WTC11 (cell line): ENCODE results near the gene KCND2. TPM values are rescaled to one million over a fixed set of nuclear protein-coding genes. Genes with fewer than 3 reads are reported as not detected.

ENCODE experiments used
- ATAC-seq: fragments of 200-7000 bp; cut with Tn5 transposase; 2 replicates; pipeline ENCODE4 v1.10.0; 2021; ENCODE audit warnings: mild to moderate bottlenecking, moderate library complexity
- CTCF ChIA-PET: fragments of 300-600 bp; sonication (Branson Sonifier 250); formaldehyde crosslinking; loops from one replicate; lab custom pipeline; 2021; ENCODE audit warnings: antibody characterized with exemption; lab: Charles Lee
- POLR2A ChIA-PET: fragments of 350-600 bp; sonication (Branson Sonifier 250); formaldehyde crosslinking; loops from one replicate; lab custom pipeline; 2021; ENCODE audit warnings: antibody characterized with exemption; lab: Charles Lee
- DNase-seq: peaks from one replicate; pipeline ENCODE4 v3.0.0; 2021; ENCODE audit warnings: low spot score
- H3K27ac Mint-ChIP-seq: 2 replicates; pipeline ENCODE4 v1.8.0; 2021; ENCODE audit warnings: mixed read lengths
- H3K27me3 Mint-ChIP-seq: 2 replicates; pipeline ENCODE4 v1.8.0; 2021; ENCODE audit warnings: low read depth, mild to moderate bottlenecking, moderate library complexity, mixed read lengths
- H3K36me3 Mint-ChIP-seq: 2 replicates; pipeline ENCODE4 v1.8.0; 2021; ENCODE audit warnings: mixed read lengths
- H3K4me1 Mint-ChIP-seq: 2 replicates; pipeline ENCODE4 v1.8.0; 2022; ENCODE audit warnings: mixed read lengths
- H3K4me3 Mint-ChIP-seq: 2 replicates; pipeline ENCODE4 v1.8.0; 2021; ENCODE audit warnings: mild to moderate bottlenecking, moderate library complexity, mixed read lengths
- H3K9me3 Mint-ChIP-seq: 2 replicates; pipeline ENCODE4 v1.8.0; 2021; ENCODE audit warnings: mixed read lengths
- ATF1 ChIP-seq: sonication (generic); formaldehyde crosslinking; IDR thresholded peaks from 2 replicates; pipeline ENCODE4 v1.8.1; 2023; ENCODE audit warnings: mild to moderate bottlenecking, moderate library complexity, missing genetic modification reagents
- CBFB ChIP-seq: sonication (generic); formaldehyde crosslinking; IDR thresholded peaks from 2 replicates; pipeline ENCODE4 v1.8.1; 2022; ENCODE audit warnings: mild to moderate bottlenecking, low read depth, missing genetic modification reagents
- EMX1 ChIP-seq: fragments of 250-450 bp; sonication (Bioruptor Pico); IDR thresholded peaks from 2 replicates; pipeline ENCODE4 v1.8.0; 2021; ENCODE audit warnings: mild to moderate bottlenecking
- FOXJ3 ChIP-seq: sonication (generic); formaldehyde crosslinking; IDR thresholded peaks from 2 replicates; pipeline ENCODE4 v1.9.0; 2021; ENCODE audit warnings: missing genetic modification reagents, mild to moderate bottlenecking, borderline replicate concordance
- GABPB1 ChIP-seq: sonication (generic); formaldehyde crosslinking; IDR thresholded peaks from 2 replicates; pipeline ENCODE4 v1.8.1; 2023; ENCODE audit warnings: mild to moderate bottlenecking, missing genetic modification reagents
- GRHL2 ChIP-seq: fragments of 250-450 bp; sonication (Bioruptor Pico); IDR thresholded peaks from 2 replicates; pipeline ENCODE4 v1.8.0; 2022; ENCODE audit warnings: mild to moderate bottlenecking, moderate library complexity; ENCODE audit not compliant: insufficient replicate concordance, severe bottlenecking
- GTF2I ChIP-seq: fragments of 250-450 bp; sonication (Bioruptor Pico); conservative IDR thresholded peaks from 2 replicates; pipeline ENCODE4 v1.4.0; 2021; ENCODE audit warnings: mild to moderate bottlenecking
- MYBL2 ChIP-seq: sonication (generic); formaldehyde crosslinking; IDR thresholded peaks from 2 replicates; pipeline ENCODE4 v1.8.1; 2023; ENCODE audit warnings: mild to moderate bottlenecking, moderate library complexity, missing genetic modification reagents
- PRRX2 ChIP-seq: fragments of 250-450 bp; sonication (Bioruptor Pico); IDR thresholded peaks from 2 replicates; pipeline ENCODE4 v1.8.0; 2021; ENCODE audit warnings: mild to moderate bottlenecking
- SMAD3 ChIP-seq: sonication (generic); formaldehyde crosslinking; IDR thresholded peaks from 2 replicates; pipeline ENCODE4 v1.8.0; 2022; ENCODE audit warnings: missing genetic modification reagents, mild to moderate bottlenecking, borderline replicate concordance
- SMAD4 ChIP-seq: sonication (generic); formaldehyde crosslinking; IDR thresholded peaks from 2 replicates; pipeline ENCODE4 v1.8.0; 2022; ENCODE audit warnings: mild to moderate bottlenecking, missing genetic modification reagents
- SP1 ChIP-seq: sonication (generic); formaldehyde crosslinking; conservative IDR thresholded peaks from 2 replicates; pipeline ENCODE4 v1.8.1; 2022; ENCODE audit warnings: missing genetic modification reagents
- TCF7 ChIP-seq: sonication (generic); formaldehyde crosslinking; IDR thresholded peaks from 2 replicates; pipeline ENCODE4 v1.8.0; 2022; ENCODE audit warnings: mild to moderate bottlenecking, low read depth, missing genetic modification reagents, moderate library complexity
- ZBTB43 ChIP-seq: sonication (generic); formaldehyde crosslinking; IDR thresholded peaks from 2 replicates; pipeline ENCODE4 v1.8.1; 2023; ENCODE audit warnings: mild to moderate bottlenecking, missing genetic modification reagents
- ZNF219 ChIP-seq: sonication (generic); formaldehyde crosslinking; IDR thresholded peaks from 2 replicates; pipeline ENCODE4 v1.8.0; 2023; ENCODE audit warnings: missing genetic modification reagents, mild to moderate bottlenecking, borderline replicate concordance
- ZNF281 ChIP-seq: sonication (generic); formaldehyde crosslinking; IDR thresholded peaks from 2 replicates; pipeline ENCODE4 v1.8.0; 2023; ENCODE audit warnings: mild to moderate bottlenecking, missing genetic modification reagents
- ZNF396 ChIP-seq: fragments of 250-450 bp; sonication (Bioruptor Pico); IDR thresholded peaks from 2 replicates; pipeline ENCODE4 v1.8.0; 2021; ENCODE audit warnings: mild to moderate bottlenecking, moderate library complexity, borderline replicate concordance
- ZNF671 ChIP-seq: fragments of 250-450 bp; sonication (Bioruptor Pico); IDR thresholded peaks from 2 replicates; pipeline ENCODE4 v1.8.0; 2021; ENCODE audit warnings: mild to moderate bottlenecking
- total RNA-seq: library from RNA; stranded (reverse); gene quantifications from 3 replicates; pipeline ENCODE4 v1.2.3, GENCODE V29; 2021
- TF ChIP-seq, protein P1 (sequence below): sonication (generic); formaldehyde crosslinking; IDR thresholded peaks from 2 replicates; pipeline ENCODE4 v1.8.1; 2023; ENCODE audit warnings: mild to moderate bottlenecking, missing genetic modification reagents, moderate library complexity
- TF ChIP-seq, protein P2 (sequence below): sonication (generic); formaldehyde crosslinking; IDR thresholded peaks from 2 replicates; pipeline ENCODE4 v1.8.1; 2022; ENCODE audit warnings: mild to moderate bottlenecking, moderate library complexity, missing genetic modification reagents
- TF ChIP-seq, protein P3 (sequence below): sonication (generic); formaldehyde crosslinking; IDR thresholded peaks from 2 replicates; pipeline ENCODE4 v1.8.1; 2022; ENCODE audit warnings: missing genetic modification reagents, borderline replicate concordance
- TF ChIP-seq, protein P4 (sequence below): fragments of 250-450 bp; sonication (Bioruptor Pico); IDR thresholded peaks from 2 replicates; pipeline ENCODE4 v1.8.0; 2021; ENCODE audit warnings: mild to moderate bottlenecking

Gene KCND2
- total RNA-seq, 1 experiment from 2014 or later = 4.6 TPM

DNA sequence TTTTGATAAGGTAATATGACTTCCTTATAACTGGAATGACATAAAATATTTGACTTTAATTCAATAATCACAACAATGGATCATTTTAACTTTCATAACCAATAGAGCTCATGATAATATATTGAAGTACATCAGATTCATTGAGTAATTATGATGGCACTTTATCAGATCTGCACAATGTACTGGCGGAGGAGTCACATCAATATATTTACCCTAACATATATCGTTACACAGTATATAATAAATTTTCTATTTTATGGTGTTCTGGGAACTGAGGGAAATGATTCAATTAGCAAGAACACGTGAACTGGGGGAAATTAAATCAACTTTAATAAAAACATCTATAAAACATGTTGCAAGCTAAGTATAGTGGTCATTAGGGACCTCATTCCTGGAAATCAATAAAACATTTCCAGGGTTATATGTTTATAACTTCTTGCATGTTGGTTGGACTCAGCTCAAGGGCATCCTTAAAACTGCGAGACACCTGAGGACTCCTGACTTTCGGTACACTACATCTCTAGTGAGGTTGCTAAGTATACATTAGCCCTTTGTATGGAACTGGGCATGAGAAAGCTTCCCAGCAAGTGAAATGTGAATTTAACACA is 254.0 kb downstream of the KCND2 start (continued):
- TF ChIP-seq ZNF281 (CRISPR knock-in tag) (no peak), ZNF671 (no peak), MYBL2 (no peak), SP1 (CRISPR knock-in tag) (no peak)

DNA sequence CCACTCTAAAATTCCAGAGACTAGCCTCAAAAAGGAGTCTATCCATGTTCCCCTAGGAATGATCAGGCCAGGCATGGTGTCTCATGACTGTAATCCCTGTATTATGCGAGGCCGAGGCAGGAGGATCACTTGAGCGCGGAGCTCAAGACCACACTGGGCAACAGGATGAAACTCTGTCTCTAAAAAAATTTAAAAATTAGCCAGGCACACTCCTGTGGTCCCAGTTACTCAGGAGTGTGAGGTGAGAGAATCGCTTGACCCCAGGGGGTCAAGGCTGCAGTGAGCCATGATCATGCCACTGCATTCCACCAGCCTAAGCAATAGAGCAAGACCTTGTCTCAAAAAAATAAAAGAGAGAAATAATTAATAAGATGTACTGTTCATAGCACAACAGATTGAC is 256.8 kb downstream of the KCND2 start:
- TF ChIP-seq ZNF396 (CRISPR knock-in tag) = no peak
- TF ChIP-seq ZNF219 (CRISPR knock-in tag) = no peak
- TF ChIP-seq, protein P1, sequence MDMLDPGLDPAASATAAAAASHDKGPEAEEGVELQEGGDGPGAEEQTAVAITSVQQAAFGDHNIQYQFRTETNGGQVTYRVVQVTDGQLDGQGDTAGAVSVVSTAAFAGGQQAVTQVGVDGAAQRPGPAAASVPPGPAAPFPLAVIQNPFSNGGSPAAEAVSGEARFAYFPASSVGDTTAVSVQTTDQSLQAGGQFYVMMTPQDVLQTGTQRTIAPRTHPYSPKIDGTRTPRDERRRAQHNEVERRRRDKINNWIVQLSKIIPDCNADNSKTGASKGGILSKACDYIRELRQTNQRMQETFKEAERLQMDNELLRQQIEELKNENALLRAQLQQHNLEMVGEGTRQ (CRISPR knock-in tag) = no peak
- TF ChIP-seq GABPB1 = no peak
- no peak for TF ChIP-seq PRRX2 (CRISPR knock-in tag)
- TF ChIP-seq, protein P2, sequence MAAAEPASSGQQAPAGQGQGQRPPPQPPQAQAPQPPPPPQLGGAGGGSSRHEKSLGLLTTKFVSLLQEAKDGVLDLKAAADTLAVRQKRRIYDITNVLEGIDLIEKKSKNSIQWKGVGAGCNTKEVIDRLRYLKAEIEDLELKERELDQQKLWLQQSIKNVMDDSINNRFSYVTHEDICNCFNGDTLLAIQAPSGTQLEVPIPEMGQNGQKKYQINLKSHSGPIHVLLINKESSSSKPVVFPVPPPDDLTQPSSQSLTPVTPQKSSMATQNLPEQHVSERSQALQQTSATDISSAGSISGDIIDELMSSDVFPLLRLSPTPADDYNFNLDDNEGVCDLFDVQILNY = no peak
- TF ChIP-seq GRHL2 (CRISPR knock-in tag) = no peak
- no peak for TF ChIP-seq ZNF671
- no peak for TF ChIP-seq ATF1
- no peak for TF ChIP-seq TCF7
- TF ChIP-seq CBFB = no peak
- no peak for TF ChIP-seq SMAD4
- no peak overlapping the region for H3K4me3 Mint-ChIP-seq
- ATAC-seq = no peak

GRCh38 chr7:120538335-120538734 is 265.4 kb downstream of the KCND2 start:
- H3K4me3 Mint-ChIP-seq = no peak overlapping the region
- ChIA-PET POLR2A (no interaction called here), CTCF (no interaction called here)
- H3K36me3 Mint-ChIP-seq = no peaks in the 10 kb centered on the region; the same call in 1 of the 2 replicates
- no peaks in the 10 kb centered on the region for H3K4me1 Mint-ChIP-seq
- DNase-seq = no peak
- no peak for ATAC-seq
- no peak overlapping the region for H3K27ac Mint-ChIP-seq
- no peak for TF ChIP-seq EMX1 (CRISPR knock-in tag)
- TF ChIP-seq SMAD3 (CRISPR knock-in tag) = no peak
- no peak for TF ChIP-seq GTF2I (CRISPR knock-in tag)
- TF ChIP-seq FOXJ3 (CRISPR knock-in tag) = no peak
- TF ChIP-seq, protein P3, sequence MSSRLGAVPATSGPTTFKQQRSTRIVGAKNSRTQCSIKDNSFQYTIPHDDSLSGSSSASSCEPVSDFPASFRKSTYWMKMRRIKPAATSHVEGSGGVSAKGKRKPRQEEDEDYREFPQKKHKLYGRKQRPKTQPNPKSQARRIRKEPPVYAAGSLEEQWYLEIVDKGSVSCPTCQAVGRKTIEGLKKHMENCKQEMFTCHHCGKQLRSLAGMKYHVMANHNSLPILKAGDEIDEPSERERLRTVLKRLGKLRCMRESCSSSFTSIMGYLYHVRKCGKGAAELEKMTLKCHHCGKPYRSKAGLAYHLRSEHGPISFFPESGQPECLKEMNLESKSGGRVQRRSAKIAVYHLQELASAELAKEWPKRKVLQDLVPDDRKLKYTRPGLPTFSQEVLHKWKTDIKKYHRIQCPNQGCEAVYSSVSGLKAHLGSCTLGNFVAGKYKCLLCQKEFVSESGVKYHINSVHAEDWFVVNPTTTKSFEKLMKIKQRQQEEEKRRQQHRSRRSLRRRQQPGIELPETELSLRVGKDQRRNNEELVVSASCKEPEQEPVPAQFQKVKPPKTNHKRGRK = no peak
- no peak for TF ChIP-seq ZBTB43 (CRISPR knock-in tag)
- TF ChIP-seq, protein P4, sequence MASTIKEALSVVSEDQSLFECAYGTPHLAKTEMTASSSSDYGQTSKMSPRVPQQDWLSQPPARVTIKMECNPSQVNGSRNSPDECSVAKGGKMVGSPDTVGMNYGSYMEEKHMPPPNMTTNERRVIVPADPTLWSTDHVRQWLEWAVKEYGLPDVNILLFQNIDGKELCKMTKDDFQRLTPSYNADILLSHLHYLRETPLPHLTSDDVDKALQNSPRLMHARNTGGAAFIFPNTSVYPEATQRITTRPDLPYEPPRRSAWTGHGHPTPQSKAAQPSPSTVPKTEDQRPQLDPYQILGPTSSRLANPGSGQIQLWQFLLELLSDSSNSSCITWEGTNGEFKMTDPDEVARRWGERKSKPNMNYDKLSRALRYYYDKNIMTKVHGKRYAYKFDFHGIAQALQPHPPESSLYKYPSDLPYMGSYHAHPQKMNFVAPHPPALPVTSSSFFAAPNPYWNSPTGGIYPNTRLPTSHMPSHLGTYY = no peak
- H3K9me3 Mint-ChIP-seq = peaks cover 5% of the 10 kb centered on the region
- no peaks in the 10 kb centered on the region for H3K27me3 Mint-ChIP-seq

More for the DNA sequence above, 256.8 kb downstream of the KCND2 start:
- POLR2A ChIA-PET = no interaction called here
- Mint-ChIP-seq H3K27me3 (no peaks in the 10 kb centered on the region), H3K36me3 (peaks cover 5% of the 10 kb centered on the region), H3K4me1 (peaks cover 24% of the 10 kb centered on the region), H3K27ac (no peak overlapping the region), H3K9me3 (peaks cover 9% of the 10 kb centered on the region; the same call in 1 of the 2 replicates)
- CTCF ChIA-PET = no interaction called here
- DNase-seq = no peak
